ENCODE data around the gene LCN12.

The LCN12 gene

GRCh38 chr9:136943291-136944211 is 8.5 kb upstream of the LCN12 start:
- Histone ChIP-seq H3K36me3 (replicated peaks; ENCODE audit: low read depth, low read length) (peaks cover 34% of the 10 kb centered on the region), H2AFZ (ENCODE audit: low read depth, low read length) (no peak overlapping the region), H3K79me2 (ENCODE audit: low read length) (peaks cover 18% of the 10 kb centered on the region), H3K27ac (ENCODE audit: low read length) (peak overlapping the region; percentile 56), H3K4me2 (ENCODE audit: low read length) (peak overlapping the region; percentile 83), H3K9me3 (ENCODE audit: insufficient read depth, low read length) (no peaks in the 10 kb centered on the region), H3K4me3 (ENCODE audit: low read length) (peak overlapping the region; percentile 96), H3K27me3 (ENCODE audit: low read depth, low read length) (no peaks in the 10 kb centered on the region), H4K20me1 (ENCODE audit: insufficient read depth, low read length) (no peaks in the 10 kb centered on the region), H3K9ac (ENCODE audit: low read length) (peak overlapping the region; percentile 83), H3K4me1 (ENCODE audit: low read length) (peaks cover 23% of the 10 kb centered on the region)
- no peak for TF ChIP-seq CTCF (IDR thresholded peaks at IDR 0.05; ENCODE audit: low read depth, low read length)
- no peak for TF ChIP-seq EZH2phosphoT487 (IDR thresholded peaks at IDR 0.05; ENCODE audit: low read depth)

GRCh38 chr9:136944212-136944518 is 7.9 kb upstream of the LCN12 start:
- peaks cover 27% of the 10 kb centered on the region for H3K4me1 ChIP-seq (ENCODE audit: low read length)
- H3K36me3 ChIP-seq (replicated peaks; ENCODE audit: low read depth, low read length) = peaks cover 32% of the 10 kb centered on the region
- no peaks in the 10 kb centered on the region for H3K27me3 ChIP-seq (ENCODE audit: low read depth, low read length)
- peaks cover 18% of the 10 kb centered on the region for H3K79me2 ChIP-seq (ENCODE audit: low read length)
- H3K4me2 ChIP-seq (ENCODE audit: low read length) = peak overlapping the region; percentile 83
- H2AFZ ChIP-seq (ENCODE audit: low read depth, low read length) = no peak overlapping the region
- H4K20me1 ChIP-seq (ENCODE audit: insufficient read depth, low read length) = no peaks in the 10 kb centered on the region
- peak overlapping the region; percentile 96 for H3K4me3 ChIP-seq (ENCODE audit: low read length)
- TF ChIP-seq CTCF (IDR thresholded peaks at IDR 0.05; ENCODE audit: low read depth, low read length) (no peak), EZH2phosphoT487 (IDR thresholded peaks at IDR 0.05; ENCODE audit: low read depth) (no peak)
- H3K9me3 ChIP-seq (ENCODE audit: insufficient read depth, low read length) = no peaks in the 10 kb centered on the region
- peak overlapping the region; percentile 56 for H3K27ac ChIP-seq (ENCODE audit: low read length)
- peak overlapping the region; percentile 83 for H3K9ac ChIP-seq (ENCODE audit: low read length)

- peak within 1 kb of the TSS; percentile 83 for H3K4me2 ChIP-seq (ENCODE audit: low read length)
- no peaks in the 10 kb centered on the region for H4K20me1 ChIP-seq (ENCODE audit: insufficient read depth, low read length)
- H3K9ac ChIP-seq (ENCODE audit: low read length) = peak within 1 kb of the TSS; percentile 83
- TF ChIP-seq EZH2phosphoT487 (IDR thresholded peaks at IDR 0.05; ENCODE audit: low read depth) = no peak
- TF ChIP-seq CTCF (IDR thresholded peaks at IDR 0.05; ENCODE audit: low read depth, low read length) = peak; percentile 82
- peaks cover 28% of the 10 kb centered on the region for H3K4me1 ChIP-seq (ENCODE audit: low read length)
- H3K79me2 ChIP-seq (ENCODE audit: low read length) = peaks cover 18% of the 10 kb centered on the region
- H2AFZ ChIP-seq (ENCODE audit: low read depth, low read length) = peak within 1 kb of the TSS; percentile 36; the same call in 1 of the 2 replicates
- H3K27ac ChIP-seq (ENCODE audit: low read length) = peak within 1 kb of the TSS; percentile 56
- H3K36me3 ChIP-seq (replicated peaks; ENCODE audit: low read depth, low read length) = peaks cover 26% of the 10 kb centered on the region
- peak within 1 kb of the TSS; percentile 96 for H3K4me3 ChIP-seq (ENCODE audit: low read length)
- no peaks in the 10 kb centered on the region for H3K27me3 ChIP-seq (ENCODE audit: low read depth, low read length)
- no peaks in the 10 kb centered on the region for H3K9me3 ChIP-seq (ENCODE audit: insufficient read depth, low read length)
Measured at GRCh38 chr9:136944519-136945332, 7.3 kb upstream of the LCN12 start, which contains the start of the genes C8G and FBXW5. TSS of gene C8G (plus strand) at chr9:136945243. CDS start at chr9:136945321, 78 bp downstream. TSS of gene FBXW5 (minus strand) at chr9:136944738. CDS start at chr9:136944083, 655 bp downstream.
